ENCODE data around the gene ADAMTSL3. TPM values are rescaled to one million over a fixed set of nuclear protein-coding genes. Genes with fewer than 3 reads are reported as not detected.

The ADAMTSL3 gene
- total and polyA plus RNA-seq, 2 of the 4 experiments (the other 2 are of a cell fraction): under 0.01 to 0.02 TPM

DNA sequence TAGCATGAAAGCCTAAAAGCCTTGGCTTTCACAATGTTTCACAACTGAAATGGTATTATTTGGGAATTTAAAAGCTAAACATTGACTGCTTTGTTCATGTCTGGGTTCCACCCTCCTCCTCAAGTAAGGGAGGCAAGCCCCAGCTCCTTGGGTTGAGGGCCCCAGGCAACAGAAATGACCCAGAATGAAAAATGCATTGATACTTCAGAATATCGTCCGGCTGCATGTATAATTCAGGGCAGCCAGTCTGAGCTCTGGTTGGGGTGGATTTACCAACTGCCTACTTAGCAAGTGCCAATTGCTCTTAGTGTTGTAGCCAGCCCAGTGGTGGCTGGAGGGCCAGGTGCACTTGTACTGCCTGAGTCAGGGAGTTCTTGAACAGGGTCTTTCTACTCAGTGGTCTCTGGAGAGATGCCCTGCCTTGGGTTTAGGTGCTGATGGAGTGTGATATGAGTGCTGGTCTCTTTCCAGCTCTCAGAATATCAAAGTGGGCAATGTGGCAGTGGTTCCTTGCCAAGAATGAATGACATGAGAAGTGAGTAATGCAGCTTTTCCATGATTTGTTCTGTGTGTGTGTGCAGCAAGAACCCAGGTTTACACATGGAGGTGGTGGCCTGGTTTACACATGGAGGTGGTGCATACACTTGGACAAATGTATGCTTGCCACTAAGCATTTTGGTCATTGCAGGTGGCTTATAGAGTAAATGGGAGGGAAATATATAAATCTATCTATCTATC lies 40.9 kb upstream of the ADAMTSL3 start:
- Histone ChIP-seq H3K4me2 (ENCODE audit: low read depth, low read length) (no peak overlapping the region), H3K56ac (ENCODE audit: extremely low read depth, insufficient read depth, low read length) (no peak overlapping the region), H3K27ac (ENCODE audit: insufficient read depth, low read length) (no peak overlapping the region), H3K4me3 (ENCODE audit: insufficient read depth, low read depth, low read length) (no peak overlapping the region), H4K20me1 (ENCODE audit: insufficient read depth, low read length) (no peaks in the 10 kb centered on the region), H3K9me3 (ENCODE audit: control insufficient read depth, insufficient read depth, low read length) (peaks cover 7% of the 10 kb centered on the region; the same call in 1 of the 2 replicates), H3K4me1 (ENCODE audit: control insufficient read depth, insufficient read depth, low read length) (no peaks in the 10 kb centered on the region), H3K18ac (ENCODE audit: low read depth, low read length) (no peak overlapping the region), H3K23ac (ENCODE audit: low read depth, low read length) (no peak overlapping the region), H2AFZ (replicated peaks; ENCODE audit: low read length, poor library complexity) (no peak overlapping the region), H2BK15ac (ENCODE audit: low read depth, low read length) (no peak overlapping the region), H3K4ac (ENCODE audit: low read depth, low read length) (no peak overlapping the region), H3K27me3 (ENCODE audit: control insufficient read depth, insufficient read depth, low read length) (no peaks in the 10 kb centered on the region), H4K5ac (ENCODE audit: low read depth, low read length) (no peak overlapping the region), H3K14ac (replicated peaks; ENCODE audit: low read depth, low read length) (no peak overlapping the region), H2AK9ac (replicated peaks; ENCODE audit: low read depth, low read length, poor library complexity) (no peak overlapping the region), H4K8ac (ENCODE audit: low read depth in 2 of 2, low read length in 2 of 2) (no peak overlapping the region), H3K79me1 (ENCODE audit: low read depth in 1 of 2, low read length in 2 of 2) (no peaks in the 10 kb centered on the region), H2BK120ac (ENCODE audit: low read depth, low read length) (no peak overlapping the region), H3K36me3 (ENCODE audit: control insufficient read depth, insufficient read depth, low read length) (no peaks in the 10 kb centered on the region), H2BK20ac (ENCODE audit: low read depth, low read length) (no peak overlapping the region), H4K91ac (ENCODE audit: insufficient read depth, low read depth, low read length) (no peak overlapping the region), H3K9me1 (ENCODE audit: insufficient read depth, low read length) (no peaks in the 10 kb centered on the region), H3K9ac (ENCODE audit: low read depth, low read length) (no peak overlapping the region), H2BK5ac (ENCODE audit: low read depth, low read length, poor library complexity, severe bottlenecking) (no peak overlapping the region), H2AK5ac (ENCODE audit: low read depth, low read length) (no peak overlapping the region)
- dilution Hi-C loops (cut with HindIII; ENCODE audit: low sequenced_read_pairs, unreplicated experiment): no loop called here
- intact Hi-C loops (cut with micrococcal nuclease): no loop called here
- TF ChIP-seq CHD1 (IDR thresholded peaks at IDR 0.05; ENCODE audit: low read depth, low read length): no peak
- no peak for TF ChIP-seq MAZ (IDR thresholded peaks at IDR 0.05; ENCODE audit: borderline replicate concordance, low read depth, low read length)
- TF ChIP-seq ELK1 (IDR thresholded peaks at IDR 0.05; ENCODE audit: borderline replicate concordance, low read depth, low read length): no peak
- TF ChIP-seq FOS (IDR thresholded peaks at IDR 0.05; ENCODE audit: low read depth, low read length): no peak
- TF ChIP-seq, protein P1, sequence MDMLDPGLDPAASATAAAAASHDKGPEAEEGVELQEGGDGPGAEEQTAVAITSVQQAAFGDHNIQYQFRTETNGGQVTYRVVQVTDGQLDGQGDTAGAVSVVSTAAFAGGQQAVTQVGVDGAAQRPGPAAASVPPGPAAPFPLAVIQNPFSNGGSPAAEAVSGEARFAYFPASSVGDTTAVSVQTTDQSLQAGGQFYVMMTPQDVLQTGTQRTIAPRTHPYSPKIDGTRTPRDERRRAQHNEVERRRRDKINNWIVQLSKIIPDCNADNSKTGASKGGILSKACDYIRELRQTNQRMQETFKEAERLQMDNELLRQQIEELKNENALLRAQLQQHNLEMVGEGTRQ (IDR thresholded peaks at IDR 0.05; ENCODE audit: low read depth, low read length): no peak
- TF ChIP-seq NFE2L2 (IDR thresholded peaks at IDR 0.05; ENCODE audit: low read depth, low read length): no peak
- TF ChIP-seq CEBPB (IDR thresholded peaks at IDR 0.05; ENCODE audit: low read depth, low read length): no peak
- no peak for TF ChIP-seq RAD21 (IDR thresholded peaks at IDR 0.05; ENCODE audit: low read length)
- no peak for TF ChIP-seq RCOR1 (IDR thresholded peaks at IDR 0.05; ENCODE audit: insufficient replicate concordance, low read length)
- TF ChIP-seq POLR2A (IDR thresholded peaks at IDR 0.05; ENCODE audit: low read depth, low read length): no peak
- TF ChIP-seq SMC3 (IDR thresholded peaks at IDR 0.05; ENCODE audit: low read depth, low read length): no peak
- no peak for TF ChIP-seq MAFK (IDR thresholded peaks at IDR 0.05; ENCODE audit: low read depth, low read length)
- no peak for TF ChIP-seq CTCF (conservative IDR thresholded peaks at IDR 0.05; ENCODE audit: low read depth, low read length)
- no peak for TF ChIP-seq MXI1 (IDR thresholded peaks at IDR 0.05; ENCODE audit: borderline replicate concordance, low read depth, low read length)
- TF ChIP-seq RFX5 (IDR thresholded peaks at IDR 0.05; ENCODE audit: low read depth, low read length): no peak
- TF ChIP-seq BHLHE40 (IDR thresholded peaks at IDR 0.05; ENCODE audit: low read depth, low read length): no peak
- BruUV-seq (replicated peaks): no TSS peak
- ChIA-PET POLR2A (ENCODE audit: unreplicated experiment) (no interaction called here), CTCF (no interaction called here)
- ATAC-seq (ENCODE audit: low read depth): no peak
- DNase-seq: no peak
- 78% methylated on average over 2 of the region's 2 CpGs; no CpG with 5 or more reads in 1 of the 2 experiments for WGBS, 2 experiments (ENCODE audit: extremely low coverage in 2 of 2, insufficient read length in 1 of 2)
- in situ Hi-C loops (cut with MboI; ENCODE audit: low sequenced_read_pairs): no loop called here
